ENCODE measurements around the gene DLX4. TPM values are rescaled to one million over a fixed set of nuclear protein-coding genes. Genes with fewer than 3 reads are reported as not detected.

DLX4 gene
- total RNA-seq, 4 donors from 2014 or later: not detected

- 62% methylated on average over 7 of the region's 7 CpGs; no CpG with 5 or more reads in 1 of the 2 donors for WGBS, 2 donors (ENCODE audit: low coverage in 1 of 2)
- Histone ChIP-seq H3K36me3 (no peaks in the 10 kb centered on the region), H3K27me3 (peaks cover 89% of the 10 kb centered on the region)
Observed at GRCh38 chr17:49977463-49978389, 8.7 kb downstream of the DLX4 start.

GRCh38 chr17:49978501-49978900 is 9.5 kb downstream of the DLX4 start:
- Histone ChIP-seq H3K27me3 (peaks cover 82% of the 10 kb centered on the region), H3K4me1 (no peaks in the 10 kb centered on the region), H3K36me3 (no peaks in the 10 kb centered on the region), H3K27ac (no peak overlapping the region), H3K4me3 (no peak overlapping the region), H3K9me3 (no peaks in the 10 kb centered on the region)
- TF ChIP-seq POLR2AphosphoS5 (IDR thresholded peaks at IDR 0.05) (no peak), POLR2A (IDR thresholded peaks at IDR 0.05) (no peak), CTCF (IDR thresholded peaks at IDR 0.05) (no peak), EP300 (IDR thresholded peaks at IDR 0.05; ENCODE audit: low read depth) (no peak)
- intact Hi-C loops (cut with DNase I; ENCODE audit: low total_unique reads): no loop called here
- WGBS, 2 donors (ENCODE audit: low coverage in 1 of 2): 64 to 100% methylated on average over 2 to 13 of the region's 13 CpGs
- no peak for DNase-seq
- in situ Hi-C loops (cut with MboI; ENCODE audit: low pct_ligation_motif_present in 1 of 4, low pct_unique_long_range_greater_than_20kb in 1 of 4, low sequenced_read_pairs in 3 of 4): loop anchor here in 1 of 4 donors (25.0 kb wide), 1 partner anchor 416 kb away; no protein-coding TSS in a partner anchor

More at GRCh38 chr17:49977463-49978389, 8.7 kb downstream of the DLX4 start:
- Histone ChIP-seq H3K4me1 (peaks cover 0 to under 1% (median 0%) of the 10 kb centered on the region in 4 donors), H3K4me3 (no peak overlapping the region), H3K27ac (no peak overlapping the region), H3K9me3 (no peaks in the 10 kb centered on the region)
- TF ChIP-seq EP300 (IDR thresholded peaks at IDR 0.05; ENCODE audit: low read depth) (no peak), POLR2AphosphoS5 (IDR thresholded peaks at IDR 0.05) (no peak), CTCF (IDR thresholded peaks at IDR 0.05) (no peak), POLR2A (IDR thresholded peaks at IDR 0.05) (no peak)
- in situ Hi-C loops (cut with MboI; ENCODE audit: low pct_ligation_motif_present in 1 of 4, low pct_unique_long_range_greater_than_20kb in 1 of 4, low sequenced_read_pairs in 3 of 4): loop anchor here in 1 of 4 donors (25.0 kb wide), 1 partner anchor 415 kb away; no protein-coding TSS in a partner anchor
- intact Hi-C loops (cut with DNase I; ENCODE audit: low total_unique reads): no loop called here
- no peak for DNase-seq

- Histone ChIP-seq H3K4me1 (no peaks in the 10 kb centered on the region), H3K27ac (no peak overlapping the region), H3K27me3 (peaks cover 81% of the 10 kb centered on the region), H3K36me3 (no peaks in the 10 kb centered on the region), H3K9me3 (no peaks in the 10 kb centered on the region), H3K4me3 (no peak overlapping the region)
- no peak for DNase-seq
- intact Hi-C loops (cut with DNase I; ENCODE audit: low total_unique reads) (no loop called here), in situ Hi-C loops (cut with MboI; ENCODE audit: low pct_ligation_motif_present in 1 of 4, low pct_unique_long_range_greater_than_20kb in 1 of 4, low sequenced_read_pairs in 3 of 4) (loop anchor here in 1 of 4 donors (25.0 kb wide), 1 partner anchor 418 kb away; no protein-coding TSS in a partner anchor)
- WGBS, 2 donors (ENCODE audit: low coverage in 1 of 2): 87% methylated on average over 4 of the region's 4 CpGs; no CpG with 5 or more reads in 1 of the 2 donors
- TF ChIP-seq POLR2A (IDR thresholded peaks at IDR 0.05) (no peak), POLR2AphosphoS5 (IDR thresholded peaks at IDR 0.05) (no peak), EP300 (IDR thresholded peaks at IDR 0.05; ENCODE audit: low read depth) (no peak), CTCF (IDR thresholded peaks at IDR 0.05) (no peak)
Observed at GRCh38 chr17:49979748-49980479, 10.9 kb downstream of the DLX4 start.

- no peaks in the 10 kb centered on the region for H3K4me1 ChIP-seq
- in situ Hi-C loops (cut with MboI; ENCODE audit: low pct_ligation_motif_present in 1 of 4, low pct_unique_long_range_greater_than_20kb in 1 of 4, low sequenced_read_pairs in 3 of 4) (loop anchor here in 1 of 4 donors (25.0 kb wide), 1 partner anchor 418 kb away; no protein-coding TSS in a partner anchor), intact Hi-C loops (cut with DNase I; ENCODE audit: low total_unique reads) (no loop called here)
- no peak for TF ChIP-seq POLR2A (IDR thresholded peaks at IDR 0.05)
- no peak for TF ChIP-seq CTCF (IDR thresholded peaks at IDR 0.05)
- TF ChIP-seq POLR2AphosphoS5 (IDR thresholded peaks at IDR 0.05): no peak
- no peak for TF ChIP-seq EP300 (IDR thresholded peaks at IDR 0.05; ENCODE audit: low read depth)
- WGBS, 2 donors (ENCODE audit: low coverage in 1 of 2): 30 to 56% methylated on average over 2 to 7 of the region's 7 CpGs
- no peak for DNase-seq
- H3K27me3 ChIP-seq: peaks cover 81% of the 10 kb centered on the region
- H3K36me3 ChIP-seq: no peaks in the 10 kb centered on the region
- no peaks in the 10 kb centered on the region for H3K9me3 ChIP-seq
- H3K4me3 ChIP-seq: no peak overlapping the region
- no peak overlapping the region for H3K27ac ChIP-seq
Observed at GRCh38 chr17:49980703-49981197, 11.8 kb downstream of the DLX4 start.

Data from transverse colon (tissue), 4 donors.